ENCODE results near the gene KCTD15.

KCTD15 gene

GRCh38 chr19:33772102-33772857, 24.4 kb upstream of the KCTD15 start:
- no peak for DNase-seq

- no peak for DNase-seq
Observed at GRCh38 chr19:33772858-33773180, 23.9 kb upstream of the KCTD15 start.

DNA sequence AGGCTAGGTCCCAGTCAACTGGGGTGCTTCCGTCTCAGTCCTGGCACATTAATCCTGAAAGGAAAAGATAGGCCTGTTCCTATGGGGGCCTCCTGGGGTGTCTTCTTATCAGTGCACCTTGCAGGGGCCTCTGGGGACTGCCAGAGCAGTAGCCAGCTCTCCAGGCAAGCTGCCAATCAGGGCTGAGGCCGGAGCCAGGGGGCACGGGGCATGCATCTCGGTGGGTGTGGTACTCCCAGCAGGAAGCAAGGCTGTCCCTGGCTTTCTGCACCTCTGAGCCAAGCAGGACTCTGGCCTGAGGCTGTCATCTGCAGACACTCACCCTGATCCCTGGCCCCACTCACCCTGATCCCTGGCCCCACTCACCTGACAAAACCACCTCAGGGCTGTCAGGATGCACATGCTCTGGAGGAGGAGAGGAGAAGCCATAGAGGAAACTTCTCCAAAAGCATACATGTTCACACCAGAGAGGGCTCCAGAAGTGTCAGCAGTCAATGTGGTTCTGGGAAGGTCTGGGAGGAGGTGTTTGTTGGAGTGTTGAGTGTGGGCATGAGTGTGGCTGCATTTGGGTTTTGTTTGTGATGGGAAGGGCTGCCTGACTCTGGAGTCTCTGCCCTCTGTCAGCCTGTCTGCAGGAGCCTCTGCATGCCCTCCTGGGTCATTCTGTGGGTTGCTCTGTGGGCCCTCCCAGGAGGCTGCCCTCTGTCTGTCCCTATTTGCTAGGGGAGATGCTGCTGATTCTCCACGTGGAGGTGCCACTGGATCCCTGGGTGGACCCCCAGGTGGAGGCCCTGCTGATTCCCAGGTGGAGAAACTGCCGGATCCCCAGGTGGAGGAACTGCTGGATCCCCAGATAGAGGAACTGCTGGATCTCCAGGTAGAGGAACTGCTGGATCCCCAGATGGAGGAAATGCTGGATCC, 22.7 kb upstream of the KCTD15 start:
- DNase-seq: no peak

GRCh38 chr19:33774751-33775150, 21.9 kb upstream of the KCTD15 start:
- no peak for DNase-seq

DNA sequence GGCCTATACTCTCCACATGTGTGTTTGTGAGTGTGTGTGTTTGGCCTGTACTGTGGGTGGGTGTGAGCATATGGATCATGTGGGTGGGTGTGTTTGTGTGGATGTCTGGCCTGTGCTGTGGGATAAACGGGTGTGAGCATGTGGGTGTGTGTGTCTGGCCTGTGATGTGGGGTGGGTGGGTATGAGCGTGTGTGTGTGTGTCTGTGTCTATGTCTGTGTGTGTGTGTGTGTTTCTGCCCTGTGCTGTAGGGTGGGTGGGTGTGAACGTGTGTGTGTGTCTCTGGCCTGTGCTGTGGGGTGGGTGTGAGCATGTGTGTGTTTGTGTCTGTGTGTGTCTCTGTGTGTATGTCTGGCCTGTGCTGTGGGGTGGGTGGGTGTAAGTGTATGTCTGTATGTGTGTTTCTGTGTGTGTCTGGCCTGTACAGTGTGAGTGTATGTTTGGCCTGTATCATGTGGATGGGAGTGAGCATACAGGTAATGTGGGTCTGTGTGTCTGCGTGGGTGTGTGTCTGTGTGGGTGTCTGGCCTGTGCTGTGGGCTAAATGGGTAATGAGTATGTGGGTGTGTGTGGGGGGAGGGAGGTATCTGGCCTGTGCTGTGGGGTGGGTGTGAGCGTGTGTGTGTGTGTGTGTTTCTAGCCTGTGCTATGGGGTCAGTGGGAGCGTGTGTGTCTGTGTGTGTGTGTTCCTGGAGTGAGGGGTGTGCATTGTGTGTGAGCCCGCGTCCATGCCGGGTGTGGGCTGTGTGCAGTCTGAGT, 20.8 kb upstream of the KCTD15 start:
- no peak for DNase-seq

DNA sequence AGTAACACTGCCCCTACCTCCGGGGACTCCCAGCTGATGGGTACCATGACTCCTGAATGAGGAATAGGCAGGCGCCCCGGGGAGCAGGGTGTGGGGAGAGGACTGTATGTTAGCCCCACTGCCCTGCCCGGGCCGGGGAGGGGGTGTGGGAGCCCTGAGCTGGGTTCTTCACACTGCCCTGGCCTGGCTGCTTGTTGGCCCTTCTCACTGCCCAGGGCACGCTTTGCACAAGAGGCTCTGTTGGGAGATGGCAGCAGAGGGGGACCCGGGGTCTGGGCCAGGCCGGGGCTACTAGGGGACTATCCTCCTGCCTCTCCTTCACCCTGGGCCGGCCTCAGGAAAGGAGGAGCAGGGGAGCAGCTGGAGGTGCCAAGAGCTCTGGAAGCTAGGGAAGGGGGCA, 19.3 kb upstream of the KCTD15 start:
- DNase-seq: no peak

DNA sequence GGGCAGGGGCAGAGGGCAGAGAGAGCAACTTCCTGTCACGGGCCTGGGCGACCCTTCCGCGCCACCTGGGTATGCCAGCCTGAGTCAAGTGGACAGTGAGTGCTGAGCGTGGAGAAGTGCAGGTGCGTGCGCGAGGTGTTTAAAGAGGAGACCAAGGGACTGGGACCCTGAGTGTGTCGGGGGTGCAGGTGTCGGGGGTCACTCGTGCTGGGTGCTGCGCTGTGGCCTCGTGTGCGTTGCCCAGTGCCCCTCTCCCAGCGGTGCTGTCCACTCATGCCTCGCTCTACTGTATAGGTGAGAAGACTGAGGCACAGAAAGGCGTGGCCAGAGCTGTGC, 18.9 kb upstream of the KCTD15 start:
- DNase-seq: no peak

DNA sequence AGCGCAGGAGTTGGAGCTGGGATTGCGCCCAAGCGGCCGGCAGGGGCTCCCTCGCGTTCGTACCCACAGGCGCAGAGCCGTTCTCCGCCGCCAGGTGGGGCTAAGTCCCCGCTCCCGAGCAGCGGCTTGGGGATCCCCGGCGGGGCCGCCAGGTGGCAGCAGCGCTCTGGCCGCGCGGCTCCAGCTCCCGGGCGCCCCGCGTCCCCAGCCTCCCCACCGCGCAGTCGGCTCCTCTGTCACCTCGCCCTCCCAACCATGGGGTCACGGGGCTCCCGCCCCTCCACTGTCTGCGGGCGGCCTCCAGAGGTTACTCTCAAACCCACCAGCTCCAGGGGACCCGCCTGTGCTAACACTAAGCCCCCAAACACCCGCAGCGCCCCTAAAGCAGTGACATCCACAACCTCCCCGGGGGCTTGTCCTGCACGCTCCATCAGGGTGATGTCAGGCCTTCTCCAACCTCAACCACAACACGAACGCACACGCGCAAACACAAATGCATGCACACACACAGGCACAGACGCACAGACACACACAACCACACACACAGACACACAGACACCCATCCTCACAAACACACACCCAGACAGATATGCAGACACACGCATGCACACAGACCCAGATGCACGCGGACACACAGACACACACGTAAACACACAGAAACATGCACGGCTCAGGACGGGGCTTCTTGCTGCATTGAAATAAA, 18.4 kb upstream of the KCTD15 start:
- peak; percentile 80 for DNase-seq

GRCh38 chr19:33779849-33780248, 16.8 kb upstream of the KCTD15 start:
- no peak for DNase-seq

GRCh38 chr19:33780251-33780650, 16.4 kb upstream of the KCTD15 start:
- DNase-seq: no peak

- DNase-seq: no peak
Observed at GRCh38 chr19:33780746-33781145, 15.9 kb upstream of the KCTD15 start.

DNA sequence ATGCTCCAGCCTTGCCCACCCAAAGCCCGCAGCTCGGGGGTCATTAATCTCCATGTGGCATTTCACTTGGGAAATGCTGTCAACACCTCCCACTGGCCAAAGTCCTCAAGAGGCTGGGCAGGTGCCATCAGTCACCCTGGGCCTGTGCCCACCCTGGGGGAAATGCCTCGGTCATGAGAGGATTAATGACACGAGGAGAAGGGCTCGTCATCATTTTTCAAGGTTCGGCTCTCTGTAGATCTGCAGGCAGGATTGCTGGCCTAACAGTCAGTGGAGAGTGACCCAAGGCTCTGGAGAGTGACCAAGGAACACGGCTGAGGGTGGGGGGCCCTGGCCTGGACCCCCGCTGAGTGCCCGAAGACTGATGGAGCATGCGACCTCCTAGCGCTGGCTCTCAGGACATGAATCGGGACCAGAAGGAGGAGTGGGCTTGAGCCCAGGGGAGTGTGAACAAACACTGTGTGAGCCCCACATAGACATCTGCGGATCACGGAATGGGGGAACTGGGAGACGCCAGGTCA, 15.2 kb upstream of the KCTD15 start:
- no peak for DNase-seq

DNA sequence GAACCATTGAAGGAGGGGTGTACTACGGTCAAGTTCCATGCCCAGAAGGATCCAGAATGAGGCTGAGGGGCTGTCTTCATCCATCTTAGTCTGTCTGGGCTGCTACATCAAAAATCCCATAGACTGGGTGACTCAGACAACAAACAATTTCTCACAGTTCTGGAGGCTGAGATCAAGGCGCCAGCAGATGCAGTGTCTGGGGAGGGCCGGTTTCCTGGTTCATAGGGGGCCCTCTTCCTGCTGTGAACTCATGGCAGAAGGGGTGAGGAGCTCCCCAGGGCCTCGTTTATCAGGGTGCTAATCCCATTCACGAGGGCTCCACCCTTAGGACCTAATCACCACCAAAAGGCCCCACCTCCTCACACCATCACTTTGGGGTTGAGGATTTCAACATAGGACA, 14.7 kb upstream of the KCTD15 start:
- no peak for DNase-seq

DNA sequence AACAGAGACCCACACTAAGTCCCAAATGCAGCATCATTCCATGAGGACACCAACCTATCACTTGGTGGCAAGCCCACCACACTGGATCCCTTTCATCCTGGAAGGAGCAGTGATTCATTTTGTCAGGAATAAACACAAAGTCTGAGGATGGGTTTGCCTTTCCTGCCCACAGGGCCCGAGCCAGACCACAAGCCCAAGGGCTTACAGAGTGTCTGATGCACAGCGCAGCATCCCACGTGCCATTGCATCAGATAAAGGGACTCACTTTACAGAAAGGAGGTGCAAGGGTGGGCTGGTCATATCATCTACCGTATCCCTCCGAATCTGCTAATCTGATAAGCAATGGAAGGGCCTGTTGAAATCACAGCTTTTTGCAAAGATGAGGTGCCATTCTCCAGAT, 12.2 kb upstream of the KCTD15 start:
- no peak for DNase-seq

GRCh38 chr19:33785795-33786194, 10.9 kb upstream of the KCTD15 start:
- DNase-seq: no peak

DNA sequence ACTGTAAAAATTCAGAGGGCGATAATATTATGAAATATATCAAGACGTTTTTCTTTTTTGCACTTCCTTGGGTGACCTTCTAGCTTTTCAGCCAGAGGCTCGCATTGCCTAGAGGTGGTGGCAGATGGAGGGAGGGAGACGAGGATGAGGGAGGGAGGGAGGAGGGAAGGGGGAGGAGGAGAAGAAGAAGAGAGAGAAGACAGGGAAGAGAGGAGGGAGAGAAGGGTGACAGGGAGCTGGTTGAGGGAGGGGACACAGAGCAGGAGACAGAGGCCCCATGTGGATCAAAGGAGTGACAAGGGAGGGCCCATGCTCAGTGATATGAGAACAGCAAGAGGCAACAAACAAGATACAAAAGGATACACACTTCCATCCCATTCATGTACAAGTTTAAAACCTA, 8.0 kb upstream of the KCTD15 start:
- DNase-seq: no peak

GRCh38 chr19:33789344-33789743, 7.3 kb upstream of the KCTD15 start:
- no peak for DNase-seq

GRCh38 chr19:33794683-33795369, 1.8 kb upstream of the KCTD15 start:
- peak; percentile 61 for DNase-seq

GRCh38 chr19:33795370-33796163, 1.1 kb upstream of the KCTD15 start:
- DNase-seq: peak; percentile 81

GRCh38 chr19:33797802-33798671, 1.4 kb downstream of the KCTD15 start:
- peak; percentile 62 for DNase-seq
